Ovary (tissue), 9 donors: ENCODE results near the gene ARFIP1. TPM values are rescaled to one million over a fixed set of nuclear protein-coding genes. Genes with fewer than 3 reads are reported as not detected.

Experiments used
- DNase-seq, 5 donors: peaks; one replicate each; pipeline ENCODE4 v3.0.0-alpha.2; 2019 to 2020
- H3K27ac ChIP-seq, 2 donors: fragments of 200-600 bp; one replicate each; pipeline versions ENCODE4 v1.5.1 to v1.8.0; 2019 to 2022
- H3K27me3 ChIP-seq: fragments of 200-600 bp; one replicate; pipeline ENCODE4 v1.8.0; 2022
- H3K36me3 ChIP-seq: fragments of 200-600 bp; sonication (generic); one replicate; pipeline ENCODE4 v1.5.1; 2019
- H3K4me1 ChIP-seq: one replicate; pipeline ENCODE4 v1.8.1; 2013; ENCODE audit warnings: mild to moderate bottlenecking, moderate library complexity; ENCODE audit not compliant: insufficient read depth
- H3K4me3 ChIP-seq: fragments of 200-600 bp; sonication (generic); one replicate; pipeline ENCODE4 v1.5.1; 2017
- H3K9me3 ChIP-seq, 2 donors: fragments of 200-600 bp in 1 of 2; sonication (generic) in 1 of 2; one replicate each; pipeline versions ENCODE4 v1.5.1 to v1.8.1; 2013 to 2019; ENCODE audit warnings: mild to moderate bottlenecking in 1 of 2, moderate library complexity in 1 of 2
- CTCF ChIP-seq, 3 donors: fragments of 450-650 bp in 2 of 3; fragments of 200-600 bp in 1 of 3; IDR thresholded peaks; one replicate each; pipeline versions ENCODE4 v1.5.1 to v1.8.0; 2016 to 2022; ENCODE audit warnings: antibody characterized with exemption in 3 of 3, mild to moderate bottlenecking in 1 of 3
- EP300 ChIP-seq: sonication (generic); formaldehyde crosslinking; IDR thresholded peaks from one replicate; pipeline ENCODE4 v1.6.1; 2017; ENCODE audit warnings: antibody characterized with exemption
- POLR2A ChIP-seq: fragments of 450-650 bp; IDR thresholded peaks from one replicate; pipeline ENCODE4 v1.6.1; 2017; ENCODE audit warnings: antibody characterized with exemption, mild to moderate bottlenecking, moderate library complexity
- WGBS, 3 donors: extraction: QIAGEN DNeasy Blood & Tissue Kit in 1 of 3; methylation state at CpG; one replicate each; pipeline versions ENCODE4 v1.1.5 to v1.1.7; 2013 to 2017; 5-methylcytosine and 5-hydroxymethylcytosine counted together
- intact Hi-C, 4 donors: fragments of 100-400 bp; cut with DNase I; formaldehyde crosslinking; loops; one replicate each; pipeline versions ENCODE4 v1.11.0 to v1.15.1; 2022 to 2023
- polyA plus RNA-seq, 2 donors: library from polyadenylated mRNA; stranded (reverse); fragments of 200-250 nt in 1 of 2; fragments of 350-450 nt in 1 of 2; fragmentation: Illumina TruSeq in 1 of 2; extraction: RNeasy Lipid Tissue Mini Kit (QIAGEN cat#74804) in 1 of 2; gene quantifications; one replicate each; pipeline ENCODE4 v1.2.3, GENCODE V29; 2013 to 2014
- total RNA-seq, 7 donors: library from RNA; depleted of rRNA in 2 of 7; stranded (reverse); fragments of >200 nt in 2 of 7; fragmentation: NEBNext Ultra II Directional in 3 of 7; extraction: Animal tissue kit (Norgen Biotek cat#: 25700) in 3 of 7; gene quantifications; one replicate each; pipeline versions ENCODE4 v1.1.0 to v1.2.4, GENCODE V29; 2016 to 2023
- donor health status: DM: no; HTN: no; CAD: no; lungs with moderate emphysema.
- donor health status: DM: no; HTN: no; CAD: no.
- donor health status: Bipolar disorder and iron deficiency.
- donor health status: DM: yes; HTN: yes; CAD: no.
- donor health status: DM: no; HTN: no; CAD: no.
- donor health status: DM: yes; HTN: yes; CAD: no.

ARFIP1 gene
- total and polyA plus RNA-seq, 9 donors = 15.6 to 47.4 (median 29.8) TPM

- no peak for DNase-seq
- Histone ChIP-seq H3K4me1 (no peaks in the 10 kb centered on the region), H3K36me3 (no peaks in the 10 kb centered on the region), H3K9me3 (no peaks in the 10 kb centered on the region), H3K27me3 (no peaks in the 10 kb centered on the region), H3K4me3 (no peak overlapping the region), H3K27ac (no peak overlapping the region)
- intact Hi-C loops = no loop called here
- 67 to 86% (median 84%) methylated on average over 1 of the region's 1 CpG for WGBS, 3 donors
- TF ChIP-seq EP300 (no peak), POLR2A (no peak), CTCF (IDR thresholded peaks at IDR 0.05) (no peak)
Observed at GRCh38 chr4:152773953-152774352, 5.8 kb upstream of the ARFIP1 start.

- Histone ChIP-seq H3K9me3 (no peaks in the 10 kb centered on the region), H3K27ac (no peak overlapping the region), H3K4me1 (peaks cover 2% of the 10 kb centered on the region), H3K36me3 (no peaks in the 10 kb centered on the region), H3K27me3 (no peaks in the 10 kb centered on the region), H3K4me3 (no peak overlapping the region)
- intact Hi-C loops = no loop called here
- no peak for DNase-seq
- TF ChIP-seq EP300 (no peak), POLR2A (no peak), CTCF (IDR thresholded peaks at IDR 0.05) (no peak)
Observed at GRCh38 chr4:152776352-152776751, 3.4 kb upstream of the ARFIP1 start.

GRCh38 chr4:152777488-152777887 lies 2.3 kb upstream of the ARFIP1 start:
- TF ChIP-seq CTCF (IDR thresholded peaks at IDR 0.05) (no peak), EP300 (no peak), POLR2A (no peak)
- no peaks in the 10 kb centered on the region for H3K36me3 ChIP-seq

GRCh38 chr4:152778656-152779512 lies 870 bp upstream of the ARFIP1 start:
- peak overlapping the region in 1 of 2 donors; percentile 81 for H3K27ac ChIP-seq
- TF ChIP-seq CTCF (IDR thresholded peaks at IDR 0.05) (no peak), POLR2A (no peak), EP300 (no peak)
- intact Hi-C loops = no loop called here
- no peaks in the 10 kb centered on the region for H3K27me3 ChIP-seq
- peak overlapping the region; percentile 74 for H3K4me3 ChIP-seq
- H3K4me1 ChIP-seq = peaks cover 4% of the 10 kb centered on the region
- H3K9me3 ChIP-seq = no peaks in the 10 kb centered on the region
- WGBS, 3 donors = 0 to 1% (median 1%) methylated on average over 30 of the region's 30 CpGs
- peak in 4 of 5 donors; percentile 15 to 39 (median 21) for DNase-seq
- no peaks in the 10 kb centered on the region for H3K36me3 ChIP-seq

More at GRCh38 chr4:152777488-152777887, 2.3 kb upstream of the ARFIP1 start:
- intact Hi-C loops = no loop called here
- WGBS, 3 donors = 95 to 100% (median 97%) methylated on average over 1 of the region's 1 CpG
- Histone ChIP-seq H3K27me3 (no peaks in the 10 kb centered on the region), H3K4me3 (no peak overlapping the region), H3K4me1 (peaks cover 4% of the 10 kb centered on the region), H3K27ac (no peak overlapping the region), H3K9me3 (no peaks in the 10 kb centered on the region)
- no peak for DNase-seq
